ENCODE measurements around the gene IL17RD. TPM values are rescaled to one million over a fixed set of nuclear protein-coding genes. Genes with fewer than 3 reads are reported as not detected.
A peak's percentile ranks its signal among the peaks of the same experiment; 100 is the strongest.
"Not testable (repeated sequence)": the region's sequence is repeated elsewhere in the genome, so short reads cannot be mapped to it uniquely, and the experiment has no call there.

IL17RD gene
- total RNA-seq, 1 donor from 2014 or later, result 1.1 TPM

GRCh38 chr3:57085211-57085610 is 79.9 kb downstream of the IL17RD start:
- ATAC-seq (no peak), DNase-seq (no peak)
- TF ChIP-seq CTCF (IDR thresholded peaks at IDR 0.05), result no peak
- H3K27ac ChIP-seq, result no peak overlapping the region
- intact Hi-C loops (cut with DNase I), result no loop called here
- no peaks in the 10 kb centered on the region for H3K36me3 ChIP-seq
- H3K9me3 ChIP-seq, result no peaks in the 10 kb centered on the region
- no peaks in the 10 kb centered on the region for H3K4me1 ChIP-seq
- no peaks in the 10 kb centered on the region for H3K27me3 ChIP-seq
- H3K4me3 ChIP-seq, result no peak overlapping the region

DNA sequence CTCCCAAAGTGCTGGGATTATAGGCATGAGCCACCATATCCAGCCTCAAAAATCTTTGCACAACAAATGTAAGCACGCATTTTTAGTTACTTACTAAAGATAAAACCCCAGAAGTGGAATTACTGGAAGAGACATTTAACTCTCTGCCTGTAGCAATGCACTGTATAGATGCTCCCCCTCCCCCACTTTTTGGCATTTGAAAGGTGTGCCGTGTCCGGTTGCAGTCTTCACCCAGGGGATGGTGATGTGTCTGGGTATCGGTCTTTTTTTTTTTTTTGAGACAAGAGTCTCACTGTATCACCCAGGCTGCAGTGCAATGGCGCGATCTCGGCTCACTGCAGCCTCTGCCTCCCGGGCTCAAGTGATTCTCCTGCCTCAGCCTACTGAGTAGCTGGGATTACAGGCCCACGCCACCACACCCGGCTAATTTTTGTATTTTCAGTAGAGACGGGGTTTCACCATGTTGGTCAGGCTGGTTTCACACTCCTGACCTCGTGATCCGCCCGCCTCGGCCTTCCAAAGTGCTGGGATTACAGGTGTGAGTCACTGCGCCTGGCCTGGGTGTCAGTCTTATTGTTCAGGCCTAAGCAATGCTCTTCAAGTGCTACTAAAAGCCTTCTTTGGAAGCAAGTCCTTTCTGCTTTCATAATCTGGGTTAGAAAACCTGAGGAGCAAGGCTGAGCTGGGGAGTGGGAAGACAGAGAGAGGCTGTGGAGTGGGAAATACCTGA is 81.7 kb downstream of the IL17RD start:
- H3K4me3 ChIP-seq; H3K27me3 ChIP-seq; H3K27ac ChIP-seq; DNase-seq; H3K9me3 ChIP-seq; H3K4me1 ChIP-seq; H3K36me3 ChIP-seq; ATAC-seq; intact Hi-C loops (cut with DNase I): not testable (repeated sequence)

- H3K36me3 ChIP-seq, result no peaks in the 10 kb centered on the region
- no peak for TF ChIP-seq CTCF (IDR thresholded peaks at IDR 0.05)
- H3K4me1 ChIP-seq, result peaks cover 8% of the 10 kb centered on the region
- no peaks in the 10 kb centered on the region for H3K9me3 ChIP-seq
- ATAC-seq (no peak), DNase-seq (no peak)
- no peak overlapping the region for H3K4me3 ChIP-seq
- intact Hi-C loops (cut with DNase I), result no loop called here
- H3K27ac ChIP-seq, result no peak overlapping the region
- H3K27me3 ChIP-seq, result no peaks in the 10 kb centered on the region
These were observed 82.7 kb downstream of the IL17RD start for GRCh38 chr3:57082481-57082880.

- H3K9me3 ChIP-seq, result no peaks in the 10 kb centered on the region
- no peak overlapping the region for H3K4me3 ChIP-seq
- TF ChIP-seq CTCF (IDR thresholded peaks at IDR 0.05), result no peak
- no peak overlapping the region for H3K27ac ChIP-seq
- H3K27me3 ChIP-seq, result no peaks in the 10 kb centered on the region
- no peaks in the 10 kb centered on the region for H3K36me3 ChIP-seq
- intact Hi-C loops (cut with DNase I), result no loop called here
- peaks cover 8% of the 10 kb centered on the region for H3K4me1 ChIP-seq
- ATAC-seq (no peak), DNase-seq (no peak)
These were observed 84.0 kb downstream of the IL17RD start for GRCh38 chr3:57081173-57081572.

DNA sequence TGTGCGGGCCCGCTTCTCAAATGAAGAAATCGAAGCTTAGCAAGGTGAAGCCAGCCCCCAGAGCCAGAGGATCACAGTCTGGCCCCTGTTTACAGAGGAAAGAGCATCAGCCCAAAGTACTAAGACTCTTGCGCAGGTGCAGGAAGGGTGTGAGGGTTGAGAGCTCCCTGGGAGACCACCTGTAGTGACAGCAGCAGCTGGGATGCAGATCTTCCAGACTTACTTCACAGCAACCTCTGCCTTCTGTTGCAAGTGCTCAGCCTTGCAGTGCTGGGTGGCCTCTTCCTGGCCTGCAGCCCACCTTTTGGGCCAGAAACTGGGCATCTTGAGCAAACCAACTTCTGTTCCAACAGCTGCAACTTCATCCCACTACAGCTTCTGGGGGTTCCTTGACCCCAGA is 85.0 kb downstream of the IL17RD start:
- no peaks in the 10 kb centered on the region for H3K36me3 ChIP-seq
- intact Hi-C loops (cut with DNase I), result no loop called here
- ATAC-seq (no peak), DNase-seq (no peak)
- no peak for TF ChIP-seq CTCF (IDR thresholded peaks at IDR 0.05)
- no peaks in the 10 kb centered on the region for H3K27me3 ChIP-seq
- no peak overlapping the region for H3K4me3 ChIP-seq
- H3K4me1 ChIP-seq, result peaks cover 8% of the 10 kb centered on the region
- H3K27ac ChIP-seq, result no peak overlapping the region
- no peaks in the 10 kb centered on the region for H3K9me3 ChIP-seq

- ATAC-seq, result peak; percentile 4
- no peak for TF ChIP-seq CTCF (IDR thresholded peaks at IDR 0.05)
- intact Hi-C loops (cut with DNase I), result no loop called here
- H3K4me1 ChIP-seq, result peaks cover 8% of the 10 kb centered on the region
- H3K27ac ChIP-seq, result no peak overlapping the region
- no peaks in the 10 kb centered on the region for H3K27me3 ChIP-seq
- no peaks in the 10 kb centered on the region for H3K9me3 ChIP-seq
- H3K4me3 ChIP-seq, result peak overlapping the region; percentile 72
- H3K36me3 ChIP-seq, result no peaks in the 10 kb centered on the region
- peak; percentile 68 for DNase-seq
These were observed 85.7 kb downstream of the IL17RD start for GRCh38 chr3:57079474-57079831.

All from upper lobe of right lung (tissue), 1 donor.